IPS-20b (cell line): ENCODE measurements around the gene LTB4R.

Source experiments
- H3K27ac ChIP-seq: one replicate; pipeline ENCODE4 v1.5.1; 2013; ENCODE audit warnings: low read length
- H3K27me3 ChIP-seq: 2 replicates; pipeline ENCODE4 v1.6.1; 2013; ENCODE audit warnings: mild to moderate bottlenecking, low read length, inconsistent platforms; ENCODE audit not compliant: insufficient read depth
- H3K36me3 ChIP-seq: 2 replicates; pipeline ENCODE4 v1.6.1; 2013; ENCODE audit warnings: low read depth, mild to moderate bottlenecking, inconsistent platforms, low read length, moderate library complexity; ENCODE audit not compliant: insufficient read depth
- H3K4me1 ChIP-seq: 2 replicates; pipeline ENCODE4 v1.6.1; 2013; ENCODE audit warnings: mild to moderate bottlenecking, control low read depth, inconsistent platforms, low read length, moderate library complexity; ENCODE audit not compliant: insufficient read depth
- H3K4me3 ChIP-seq: 2 replicates; pipeline ENCODE4 v1.5.1; 2013; ENCODE audit warnings: mild to moderate bottlenecking, low read length, inconsistent platforms
- H3K9ac ChIP-seq: 2 replicates; pipeline ENCODE4 v1.6.1; 2013; ENCODE audit warnings: low read depth, mild to moderate bottlenecking, inconsistent platforms, low read length, moderate library complexity
- H3K9me3 ChIP-seq: 2 replicates; pipeline ENCODE4 v1.6.1; 2013; ENCODE audit warnings: mild to moderate bottlenecking, low read depth, low read length, inconsistent platforms; ENCODE audit not compliant: insufficient read depth

LTB4R gene

GRCh38 chr14:24360281-24360680 lies 49.0 kb downstream of the LTB4R start:
- Histone ChIP-seq H3K4me1 (peaks cover 3% of the 10 kb centered on the region; the same call in 1 of the 2 replicates), H3K27ac (no peak overlapping the region), H3K27me3 (peaks cover 68% of the 10 kb centered on the region), H3K9ac (no peak overlapping the region), H3K9me3 (no peaks in the 10 kb centered on the region), H3K4me3 (no peak overlapping the region), H3K36me3 (no peaks in the 10 kb centered on the region)

DNA sequence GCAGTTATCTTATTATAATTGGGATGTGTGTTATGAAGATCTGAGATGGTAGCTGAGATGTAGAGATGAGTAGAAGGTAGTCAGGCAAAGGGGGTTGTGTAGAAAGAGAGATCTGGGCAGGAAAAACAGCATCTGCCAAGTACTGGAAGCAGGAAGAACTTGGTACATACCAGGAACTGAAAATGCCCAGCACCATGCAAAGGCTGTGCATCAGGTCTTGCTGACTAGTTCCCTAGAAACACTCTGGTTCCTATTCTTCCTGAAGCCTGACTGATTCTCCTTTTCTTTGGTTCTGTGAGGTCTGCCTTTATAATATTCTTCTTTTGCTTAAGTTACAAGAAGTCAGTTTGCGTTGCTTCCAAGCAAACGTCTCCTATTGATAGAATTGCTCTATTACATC lies 50.0 kb downstream of the LTB4R start:
- Histone ChIP-seq H3K4me1 (peaks cover 8% of the 10 kb centered on the region; the same call in 1 of the 2 replicates), H3K4me3 (no peak overlapping the region), H3K36me3 (no peaks in the 10 kb centered on the region), H3K27ac (no peak overlapping the region), H3K9ac (no peak overlapping the region), H3K27me3 (peaks cover 70% of the 10 kb centered on the region), H3K9me3 (no peaks in the 10 kb centered on the region)

- no peak overlapping the region for H3K27ac ChIP-seq
- H3K4me3 ChIP-seq, result no peak overlapping the region
- H3K9ac ChIP-seq, result no peak overlapping the region
Measured at GRCh38 chr14:24362241-24362960, 51.1 kb downstream of the LTB4R start.

GRCh38 chr14:24363401-24363800 lies 52.1 kb downstream of the LTB4R start:
- H3K9ac ChIP-seq, result no peak overlapping the region
- H3K4me3 ChIP-seq, result no peak overlapping the region
- no peaks in the 10 kb centered on the region for H3K9me3 ChIP-seq
- no peaks in the 10 kb centered on the region for H3K36me3 ChIP-seq
- no peak overlapping the region for H3K27ac ChIP-seq
- H3K4me1 ChIP-seq, result peaks cover 8% of the 10 kb centered on the region; the same call in 1 of the 2 replicates
- H3K27me3 ChIP-seq, result peaks cover 58% of the 10 kb centered on the region

More at GRCh38 chr14:24362241-24362960, 51.1 kb downstream of the LTB4R start:
- Histone ChIP-seq H3K4me1 (peaks cover 8% of the 10 kb centered on the region; the same call in 1 of the 2 replicates), H3K36me3 (no peaks in the 10 kb centered on the region), H3K27me3 (peaks cover 65% of the 10 kb centered on the region), H3K9me3 (no peaks in the 10 kb centered on the region)

- Histone ChIP-seq H3K4me1 (peaks cover 12% of the 10 kb centered on the region; the same call in 1 of the 2 replicates), H3K4me3 (no peak overlapping the region), H3K9ac (no peak overlapping the region), H3K9me3 (no peaks in the 10 kb centered on the region), H3K27ac (no peak overlapping the region), H3K27me3 (peaks cover 49% of the 10 kb centered on the region), H3K36me3 (no peaks in the 10 kb centered on the region)
Measured at GRCh38 chr14:24364841-24365240, 53.5 kb downstream of the LTB4R start.

DNA sequence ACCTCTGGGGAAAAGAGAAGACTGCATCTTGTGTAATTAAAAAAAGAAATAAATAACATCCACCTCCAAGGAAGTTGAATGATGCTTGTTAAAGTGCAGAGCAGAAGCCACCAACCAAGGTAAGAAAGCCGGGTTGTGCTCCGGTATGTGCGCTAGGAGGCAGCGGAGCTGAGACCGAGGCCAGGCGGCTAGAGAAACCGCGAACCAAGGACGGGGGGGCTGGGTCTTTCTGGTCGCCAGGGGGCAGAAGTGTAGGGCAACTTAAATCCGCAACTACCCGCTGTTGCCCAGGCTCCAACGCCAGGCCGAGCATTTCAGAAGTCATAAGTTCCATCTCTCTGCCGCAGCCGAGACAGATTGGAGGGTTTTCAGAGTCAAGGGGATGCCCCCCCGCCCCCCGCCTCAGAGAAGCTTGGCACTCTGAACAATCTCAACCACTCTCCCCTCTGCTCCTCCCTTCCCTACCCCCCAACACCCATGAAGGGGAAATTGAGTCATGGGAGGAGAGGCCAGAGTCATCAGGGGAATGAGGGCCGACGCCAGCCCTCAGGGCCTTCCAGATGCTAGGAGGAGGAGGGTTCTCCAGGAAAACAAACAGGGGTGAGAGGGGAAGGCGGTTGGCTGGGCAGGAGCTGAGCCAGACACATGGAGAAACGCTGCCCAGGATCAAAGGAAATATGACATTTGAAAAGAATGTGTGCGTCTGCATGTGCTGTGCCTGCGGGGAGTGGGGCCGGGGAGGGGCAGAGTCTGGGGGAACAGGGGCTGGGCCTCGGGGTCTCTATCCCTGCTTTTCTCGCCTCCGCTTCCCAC lies 54.5 kb downstream of the LTB4R start:
- H3K9ac ChIP-seq, result peak overlapping the region; percentile 43; the same call in 1 of the 2 replicates
- no peaks in the 10 kb centered on the region for H3K9me3 ChIP-seq
- peak overlapping the region; percentile 77 for H3K4me3 ChIP-seq
- peaks cover 39% of the 10 kb centered on the region for H3K27me3 ChIP-seq
- no peak overlapping the region for H3K27ac ChIP-seq
- H3K36me3 ChIP-seq, result no peaks in the 10 kb centered on the region
- peaks cover 12% of the 10 kb centered on the region; the same call in 1 of the 2 replicates for H3K4me1 ChIP-seq

GRCh38 chr14:24366413-24366720 lies 55.1 kb downstream of the LTB4R start:
- H3K9me3 ChIP-seq, result no peaks in the 10 kb centered on the region
- H3K36me3 ChIP-seq, result no peaks in the 10 kb centered on the region
- H3K27me3 ChIP-seq, result peaks cover 34% of the 10 kb centered on the region
- no peak overlapping the region for H3K27ac ChIP-seq
- peak overlapping the region; percentile 77 for H3K4me3 ChIP-seq
- H3K4me1 ChIP-seq, result peaks cover 12% of the 10 kb centered on the region; the same call in 1 of the 2 replicates
- H3K9ac ChIP-seq, result peak overlapping the region; percentile 43; the same call in 1 of the 2 replicates

DNA sequence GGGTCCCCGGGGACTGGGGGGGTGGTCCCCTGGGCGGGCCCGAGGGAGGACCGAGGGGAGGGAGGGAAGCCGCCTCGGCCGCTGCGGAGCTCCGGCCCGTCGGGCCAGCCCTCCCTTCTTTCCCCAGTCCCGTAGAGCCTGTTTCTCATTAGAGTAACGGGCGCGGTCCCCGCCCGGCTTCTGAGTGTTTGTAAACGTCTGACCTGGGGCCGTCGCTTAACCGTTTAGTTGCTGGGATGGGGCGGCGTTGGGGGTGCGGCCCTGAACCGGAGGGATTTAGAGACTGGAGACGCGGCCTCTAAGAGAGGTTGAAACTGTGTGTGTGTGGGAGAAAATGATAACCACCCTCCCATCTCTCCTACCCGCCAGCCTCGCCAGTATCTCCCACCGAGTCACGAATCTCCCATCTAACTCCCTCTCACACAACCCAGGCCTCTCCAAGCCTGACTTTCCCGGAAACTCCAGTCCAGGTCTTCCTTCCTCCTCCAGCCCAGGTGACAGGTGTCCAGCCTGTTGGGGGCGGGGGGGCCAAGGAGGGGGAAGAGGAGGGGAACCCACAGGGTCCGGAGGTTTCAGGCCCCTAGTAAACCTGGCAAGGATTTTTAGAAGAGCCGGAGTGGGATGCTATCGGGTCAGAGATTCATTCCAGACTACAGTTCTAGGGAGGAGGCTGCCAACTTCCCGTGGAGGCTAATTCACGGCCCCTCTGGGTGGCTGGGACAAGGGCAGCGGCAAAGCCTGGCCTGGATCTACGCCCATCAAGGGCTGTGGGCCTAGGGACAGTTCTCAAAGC lies 55.6 kb downstream of the LTB4R start:
- H3K27me3 ChIP-seq, result peaks cover 28% of the 10 kb centered on the region

More for the DNA sequence above, 55.6 kb downstream of the LTB4R start:
- peak overlapping the region; percentile 41 for H3K27ac ChIP-seq
- peak overlapping the region; percentile 77 for H3K4me3 ChIP-seq
- no peaks in the 10 kb centered on the region for H3K36me3 ChIP-seq
- no peaks in the 10 kb centered on the region for H3K9me3 ChIP-seq
- peak overlapping the region; percentile 80; the same call in 1 of the 2 replicates for H3K9ac ChIP-seq
- peaks cover 12% of the 10 kb centered on the region; the same call in 1 of the 2 replicates for H3K4me1 ChIP-seq
